RWPE1 (cell line): ENCODE results near the gene KCNIP3.

Source experiments
- CTCF ChIA-PET: fragments of 350-600 bp; sonication (Branson Sonifier 250); formaldehyde crosslinking; extraction: SDS; loops from one replicate; lab custom pipeline; 2021; lab: Yijun Ruan, JAX
- POLR2A ChIA-PET: fragments of 400-600 bp; formaldehyde crosslinking; extraction: SDS; loops from one replicate; lab custom pipeline; 2020; ENCODE audit warnings: antibody characterized with exemption; ENCODE audit not compliant: low non-redundant PET; lab: Yijun Ruan, JAX
- DNase-seq: peaks from one replicate; pipeline ENCODE4 v3.0.0; 2012; ENCODE audit warnings: low spot score
- H3K27ac ChIP-seq: fragments of 450-650 bp; 2 replicates; pipeline ENCODE4 v1.5.1; 2017
- CTCF ChIP-seq: fragments of 450-650 bp; conservative IDR thresholded peaks from 2 replicates; pipeline ENCODE4 v1.5.1; 2017; ENCODE audit warnings: low read depth, mild to moderate bottlenecking

KCNIP3 gene

DNA sequence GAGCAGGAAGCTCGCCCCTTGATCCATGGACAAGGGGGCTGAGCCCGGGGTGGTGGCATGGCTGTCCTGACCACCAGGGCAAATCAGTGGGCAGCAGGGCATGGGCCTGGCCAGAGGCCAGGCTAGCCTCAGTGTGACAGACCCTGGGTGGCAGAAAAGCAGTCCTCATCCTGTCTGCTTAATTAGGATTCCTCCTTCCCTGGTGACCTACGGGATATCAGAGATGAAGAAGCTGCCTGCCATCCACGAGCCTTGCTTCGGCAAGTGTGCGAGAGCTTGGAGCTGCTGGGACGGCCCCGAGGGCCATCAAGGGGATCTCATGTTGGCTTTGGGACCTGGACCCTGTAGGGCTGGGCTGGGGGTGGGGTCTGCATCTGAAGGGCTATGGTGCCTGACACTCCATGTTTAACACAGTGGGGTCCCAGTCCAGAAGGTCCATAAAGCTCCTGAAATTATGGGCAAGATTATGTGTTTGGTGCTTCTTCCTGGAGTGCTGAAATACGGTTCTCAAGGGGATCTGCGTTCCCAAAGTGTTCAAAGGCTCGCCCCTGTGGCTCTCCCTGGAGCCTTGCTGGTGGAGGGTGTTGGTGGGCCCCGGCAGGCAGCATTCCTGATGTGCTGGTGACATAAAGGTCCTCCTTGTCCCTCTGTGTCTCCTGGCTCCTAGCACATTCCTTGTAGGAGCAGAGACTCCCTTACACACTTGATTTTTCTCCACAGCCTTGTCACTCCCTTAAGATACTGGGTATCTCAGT, 52.6 kb downstream of the KCNIP3 start:
- no peak for TF ChIP-seq CTCF
- CTCF ChIA-PET: interaction anchor here (0.6 to 1.0 kb wide), 2 partner anchors 16 to 379 kb away, joined by 3 read pairs; no protein-coding TSS in a partner anchor
- H3K27ac ChIP-seq: no peak overlapping the region
- DNase-seq: no peak
- POLR2A ChIA-PET: no interaction called here

GRCh38 chr2:95350368-95350767, 53.2 kb downstream of the KCNIP3 start:
- ChIA-PET CTCF (interaction anchor here (0.6 to 1.0 kb wide), 2 partner anchors 16 to 76 kb away, joined by 3 read pairs; no protein-coding TSS in a partner anchor), POLR2A (no interaction called here)
- H3K27ac ChIP-seq: no peak overlapping the region
- TF ChIP-seq CTCF: no peak
- no peak for DNase-seq

DNA sequence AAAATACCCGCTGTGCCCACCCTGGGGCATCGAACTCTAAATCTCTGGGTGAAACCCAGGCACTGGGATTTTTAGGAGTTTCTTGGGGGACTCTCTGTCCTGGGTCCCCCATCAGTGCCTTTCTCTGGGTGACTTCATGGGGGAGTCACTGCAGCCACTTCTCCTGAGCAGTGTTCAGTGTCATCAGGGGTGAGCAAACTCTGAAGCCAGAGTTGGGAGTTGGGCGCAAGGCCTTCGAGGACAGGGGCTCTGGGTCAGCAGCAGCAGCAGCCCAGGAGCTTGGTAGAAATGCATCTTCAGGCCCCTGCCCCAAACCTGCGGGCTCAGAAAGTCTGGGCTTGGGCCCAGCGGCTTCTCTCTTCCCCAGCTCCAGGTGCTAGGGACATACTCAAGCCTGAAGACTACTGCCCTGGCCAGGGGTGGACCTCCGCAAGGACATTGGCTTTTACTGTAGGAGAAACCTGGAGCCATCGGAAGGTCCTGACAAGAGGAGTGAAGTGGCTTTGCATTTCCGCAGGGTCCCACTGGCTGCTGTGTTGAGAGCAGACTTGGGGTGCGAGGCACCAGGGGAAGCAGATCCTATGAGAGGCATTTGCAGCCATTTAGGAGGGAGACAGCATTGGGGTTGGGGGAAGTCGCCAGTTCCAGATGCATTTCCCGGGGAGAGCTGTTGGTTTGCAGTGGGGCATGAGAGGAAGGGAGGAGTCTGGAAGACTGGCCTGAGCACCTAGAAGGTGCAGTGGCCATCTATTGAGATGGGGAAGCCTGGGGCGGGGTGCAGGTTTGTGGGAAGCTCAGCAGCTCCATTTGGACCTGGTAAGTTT, 53.8 kb downstream of the KCNIP3 start:
- no peak overlapping the region for H3K27ac ChIP-seq
- DNase-seq: no peak
- CTCF ChIA-PET: interaction anchor here (0.6 kb wide), 1 partner anchor 77 kb away, joined by 3 read pairs; no protein-coding TSS in a partner anchor
- no peak for TF ChIP-seq CTCF
- POLR2A ChIA-PET: no interaction called here

GRCh38 chr2:95351598-95351915, 54.4 kb downstream of the KCNIP3 start:
- no peak for TF ChIP-seq CTCF
- no peak for DNase-seq

DNA sequence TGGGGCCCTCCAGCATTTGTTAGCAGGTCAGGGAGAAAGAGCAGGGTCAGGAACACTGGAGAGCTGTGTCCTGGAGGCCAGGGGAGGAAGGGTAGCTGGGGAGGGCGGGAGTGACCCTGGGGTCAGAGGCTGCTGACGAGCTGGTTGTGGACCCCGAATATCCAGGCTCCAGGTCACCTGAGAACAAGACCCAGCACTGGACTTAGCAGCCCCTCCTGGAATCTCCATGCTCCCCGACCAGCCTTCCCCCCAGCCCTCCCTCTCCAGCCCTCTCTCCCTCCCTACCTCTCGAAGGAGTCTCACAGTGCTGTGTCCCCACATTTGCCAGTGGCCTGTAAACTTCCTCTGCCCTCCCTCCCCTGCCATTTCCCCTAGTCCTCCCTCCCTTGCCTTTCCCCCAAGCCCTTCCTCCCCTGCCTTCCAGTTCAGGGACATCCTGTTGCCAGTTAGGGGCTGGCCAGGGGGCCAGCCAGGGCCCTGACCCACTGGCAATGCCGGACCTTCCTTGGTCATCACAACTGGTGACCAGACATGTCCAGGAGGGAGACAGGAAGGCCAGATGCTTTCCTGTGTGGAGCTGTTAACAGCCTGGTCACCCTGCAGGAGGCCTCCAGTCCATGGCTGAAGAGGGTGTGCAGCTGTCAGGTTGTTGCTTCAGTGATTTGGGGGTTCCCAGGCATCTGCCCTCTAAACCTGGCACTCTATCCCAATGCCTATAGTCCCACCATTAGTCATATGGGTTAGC, 55.3 kb downstream of the KCNIP3 start:
- DNase-seq: no peak
- H3K27ac ChIP-seq: no peak overlapping the region
- no peak for TF ChIP-seq CTCF
- ChIA-PET CTCF (no interaction called here), POLR2A (no interaction called here)

More at GRCh38 chr2:95351598-95351915, 54.4 kb downstream of the KCNIP3 start:
- CTCF ChIA-PET: no interaction called here
- H3K27ac ChIP-seq: no peak overlapping the region
- POLR2A ChIA-PET: no interaction called here

DNA sequence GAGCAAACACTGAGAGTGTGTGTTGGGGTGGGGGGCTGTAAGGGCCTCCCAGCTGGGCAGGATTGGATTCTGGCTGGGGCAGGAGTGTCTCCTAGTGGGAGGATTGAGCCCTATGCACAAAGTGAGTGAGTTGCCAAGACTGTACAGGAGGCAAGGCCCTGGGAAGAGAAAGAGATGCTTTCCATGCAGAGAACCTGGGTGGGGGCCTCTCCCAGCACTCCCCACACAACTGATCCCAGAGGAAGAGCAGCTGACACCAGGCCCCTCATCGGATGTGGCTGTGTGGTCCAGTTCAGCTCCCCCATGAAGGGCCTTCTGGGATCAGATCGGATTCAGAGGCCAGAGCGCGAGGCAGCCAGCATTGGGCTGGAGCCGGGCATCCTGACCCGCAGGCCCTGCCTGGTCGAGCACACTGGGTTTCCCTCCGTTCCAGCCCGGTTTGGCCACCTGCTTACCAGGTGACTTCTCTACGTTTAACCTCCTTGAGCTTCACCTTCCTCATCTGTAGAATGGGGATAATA, 56.0 kb downstream of the KCNIP3 start:
- no peak for TF ChIP-seq CTCF
- ChIA-PET CTCF (interaction anchor here (2.3 kb wide), 1 partner anchor 8 kb away, joined by 6 read pairs; no protein-coding TSS in a partner anchor), POLR2A (no interaction called here)
- no peak overlapping the region for H3K27ac ChIP-seq
- no peak for DNase-seq
